ENCODE results near the gene ATL2. TPM values are rescaled to one million over a fixed set of nuclear protein-coding genes. Genes with fewer than 3 reads are reported as not detected.
A peak's percentile ranks its signal among the peaks of the same experiment; 100 is the strongest.
"Not testable (repeated sequence)": the region's sequence is repeated elsewhere in the genome, so short reads cannot be mapped to it uniquely, and the experiment has no call there.

Gene ATL2
- total RNA-seq, 2 donors from 2014 or later = 33.9 to 51.1 TPM

DNA sequence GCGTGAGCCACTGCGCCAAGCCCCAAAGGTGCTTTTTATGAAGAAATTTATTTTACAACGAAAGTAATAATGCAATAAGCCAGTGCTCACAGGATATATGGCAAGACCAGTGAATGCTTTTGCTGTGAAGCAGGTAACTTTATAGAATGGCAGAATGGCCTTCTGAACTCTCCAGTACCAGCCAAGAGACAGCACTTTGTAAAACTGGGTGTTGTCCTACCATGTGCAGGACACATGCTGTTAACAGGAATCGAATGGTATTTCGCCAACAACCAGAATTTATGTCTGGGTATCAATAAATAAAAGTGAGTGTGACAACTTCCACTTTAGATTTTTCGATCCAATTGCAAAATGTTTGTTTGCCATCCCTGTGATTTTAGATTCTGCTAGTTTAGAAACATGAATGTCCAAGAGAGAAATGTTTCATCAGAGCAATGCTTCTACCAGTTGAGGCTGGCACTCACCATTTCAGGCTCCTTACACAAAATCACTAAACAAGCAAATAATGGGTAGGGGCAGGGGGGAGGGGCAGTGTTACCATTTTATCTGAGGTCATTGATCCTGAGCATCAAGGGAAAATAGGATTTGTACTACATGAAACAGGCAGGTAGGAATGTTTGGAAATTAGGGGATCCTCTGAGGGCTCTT is 95.9 kb downstream of the ATL2 start:
- Histone ChIP-seq H3K27ac (no peak overlapping the region), H3K27me3 (no peaks in the 10 kb centered on the region), H3K9me3 (no peaks in the 10 kb centered on the region), H3K4me1 (no peaks in the 10 kb centered on the region), H3K36me3 (no peaks in the 10 kb centered on the region), H3K4me3 (no peak overlapping the region)
- TF ChIP-seq, protein P1, sequence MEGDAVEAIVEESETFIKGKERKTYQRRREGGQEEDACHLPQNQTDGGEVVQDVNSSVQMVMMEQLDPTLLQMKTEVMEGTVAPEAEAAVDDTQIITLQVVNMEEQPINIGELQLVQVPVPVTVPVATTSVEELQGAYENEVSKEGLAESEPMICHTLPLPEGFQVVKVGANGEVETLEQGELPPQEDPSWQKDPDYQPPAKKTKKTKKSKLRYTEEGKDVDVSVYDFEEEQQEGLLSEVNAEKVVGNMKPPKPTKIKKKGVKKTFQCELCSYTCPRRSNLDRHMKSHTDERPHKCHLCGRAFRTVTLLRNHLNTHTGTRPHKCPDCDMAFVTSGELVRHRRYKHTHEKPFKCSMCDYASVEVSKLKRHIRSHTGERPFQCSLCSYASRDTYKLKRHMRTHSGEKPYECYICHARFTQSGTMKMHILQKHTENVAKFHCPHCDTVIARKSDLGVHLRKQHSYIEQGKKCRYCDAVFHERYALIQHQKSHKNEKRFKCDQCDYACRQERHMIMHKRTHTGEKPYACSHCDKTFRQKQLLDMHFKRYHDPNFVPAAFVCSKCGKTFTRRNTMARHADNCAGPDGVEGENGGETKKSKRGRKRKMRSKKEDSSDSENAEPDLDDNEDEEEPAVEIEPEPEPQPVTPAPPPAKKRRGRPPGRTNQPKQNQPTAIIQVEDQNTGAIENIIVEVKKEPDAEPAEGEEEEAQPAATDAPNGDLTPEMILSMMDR (IDR thresholded peaks at IDR 0.05) = no peak
- no peak for DNase-seq (ENCODE audit: low spot score)

DNA sequence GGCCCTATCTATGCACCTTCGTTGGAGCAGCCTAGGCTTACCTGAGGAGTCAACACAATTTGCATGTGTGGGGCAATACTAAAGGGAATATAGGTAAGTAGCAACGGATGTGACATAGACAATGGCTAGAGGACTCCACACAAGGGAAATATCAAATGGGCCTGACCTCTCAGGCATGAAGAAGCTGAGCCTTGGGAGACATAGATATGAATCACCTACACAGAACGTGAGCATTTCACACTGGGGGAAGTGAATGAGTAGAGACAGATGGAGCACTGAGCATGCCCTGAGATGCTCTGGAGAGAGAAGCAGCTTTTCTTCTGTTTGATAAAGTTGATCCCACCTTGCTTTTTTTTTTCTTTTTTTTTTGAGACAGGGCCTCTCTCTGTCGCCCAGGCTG is 97.9 kb downstream of the ATL2 start:
- TF ChIP-seq, protein P1 (IDR thresholded peaks at IDR 0.05) = no peak
- Histone ChIP-seq H3K4me1 (no peaks in the 10 kb centered on the region), H3K4me3 (no peak overlapping the region), H3K9me3 (no peaks in the 10 kb centered on the region), H3K36me3 (no peaks in the 10 kb centered on the region), H3K27ac (no peak overlapping the region), H3K27me3 (no peaks in the 10 kb centered on the region)
- no peak for DNase-seq (ENCODE audit: low spot score)

DNA sequence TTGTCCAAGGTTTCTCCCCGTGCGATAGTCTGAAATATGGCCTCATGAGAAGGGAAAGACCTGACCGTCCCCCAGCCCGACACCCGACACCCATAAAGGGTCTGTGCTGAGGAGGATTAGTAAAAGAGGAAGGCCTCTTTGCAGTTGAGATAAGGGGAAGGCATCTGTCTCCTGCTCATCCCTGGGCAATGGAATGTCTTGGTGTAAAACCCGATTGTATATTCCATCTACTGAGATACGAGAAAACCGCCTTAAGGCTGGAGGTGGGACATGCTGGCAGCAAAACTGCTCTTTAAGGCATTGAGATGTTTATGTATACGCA is 99.0 kb downstream of the ATL2 start:
- not testable (repeated sequence) for H3K4me3 ChIP-seq; DNase-seq (ENCODE audit: low spot score); H3K9me3 ChIP-seq

DNA sequence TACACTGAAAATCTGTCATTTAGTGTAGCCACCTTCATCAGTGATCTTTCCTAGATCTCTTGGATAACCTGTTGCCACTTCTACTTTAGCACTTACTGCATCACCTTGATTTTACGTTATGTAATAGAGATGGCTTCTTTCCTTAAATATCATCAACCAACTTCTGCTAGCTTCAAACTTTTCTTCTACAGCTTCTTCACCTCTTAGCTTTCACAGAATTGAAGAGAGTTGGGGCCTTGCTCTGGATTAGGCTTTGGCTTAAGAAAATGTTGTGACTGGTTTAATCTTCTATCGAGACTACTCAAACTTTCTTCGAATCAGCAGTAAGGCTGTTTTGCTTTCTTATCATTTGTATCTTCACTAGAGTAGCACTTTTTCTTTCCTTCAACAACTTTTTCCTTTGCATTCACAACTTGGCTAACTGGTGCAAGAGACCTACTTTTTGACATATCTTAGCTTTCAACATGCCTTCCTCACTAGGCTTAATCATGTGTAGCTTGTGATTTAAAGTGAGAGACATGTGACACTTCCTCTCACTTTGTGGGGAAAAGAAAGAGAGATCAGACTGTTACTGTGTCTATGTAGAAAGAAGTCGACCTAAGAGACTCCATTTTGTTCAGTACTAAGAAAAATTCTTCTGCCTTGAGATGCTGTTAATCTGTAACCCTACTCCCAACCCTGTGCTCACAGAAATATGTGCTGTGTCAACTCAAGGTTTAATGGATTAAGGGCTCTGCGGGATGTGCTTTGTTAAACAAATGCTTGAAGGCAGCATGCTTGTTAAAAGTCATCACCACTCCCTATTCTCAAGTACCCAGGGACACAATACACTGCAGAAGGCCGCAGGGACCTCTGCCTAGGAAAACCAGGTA is 99.6 kb downstream of the ATL2 start:
- no peaks in the 10 kb centered on the region for H3K9me3 ChIP-seq
- H3K27ac ChIP-seq = no peak overlapping the region
- no peak overlapping the region for H3K4me3 ChIP-seq
- H3K36me3 ChIP-seq = no peaks in the 10 kb centered on the region
- H3K4me1 ChIP-seq = no peaks in the 10 kb centered on the region
- no peak for DNase-seq (ENCODE audit: low spot score)
- TF ChIP-seq, protein P1 (IDR thresholded peaks at IDR 0.05) = no peak
- H3K27me3 ChIP-seq = no peaks in the 10 kb centered on the region

More for the DNA sequence above, 99.0 kb downstream of the ATL2 start:
- H3K36me3 ChIP-seq, H3K27me3 ChIP-seq, H3K4me1 ChIP-seq, H3K27ac ChIP-seq: not testable (repeated sequence)

DNA sequence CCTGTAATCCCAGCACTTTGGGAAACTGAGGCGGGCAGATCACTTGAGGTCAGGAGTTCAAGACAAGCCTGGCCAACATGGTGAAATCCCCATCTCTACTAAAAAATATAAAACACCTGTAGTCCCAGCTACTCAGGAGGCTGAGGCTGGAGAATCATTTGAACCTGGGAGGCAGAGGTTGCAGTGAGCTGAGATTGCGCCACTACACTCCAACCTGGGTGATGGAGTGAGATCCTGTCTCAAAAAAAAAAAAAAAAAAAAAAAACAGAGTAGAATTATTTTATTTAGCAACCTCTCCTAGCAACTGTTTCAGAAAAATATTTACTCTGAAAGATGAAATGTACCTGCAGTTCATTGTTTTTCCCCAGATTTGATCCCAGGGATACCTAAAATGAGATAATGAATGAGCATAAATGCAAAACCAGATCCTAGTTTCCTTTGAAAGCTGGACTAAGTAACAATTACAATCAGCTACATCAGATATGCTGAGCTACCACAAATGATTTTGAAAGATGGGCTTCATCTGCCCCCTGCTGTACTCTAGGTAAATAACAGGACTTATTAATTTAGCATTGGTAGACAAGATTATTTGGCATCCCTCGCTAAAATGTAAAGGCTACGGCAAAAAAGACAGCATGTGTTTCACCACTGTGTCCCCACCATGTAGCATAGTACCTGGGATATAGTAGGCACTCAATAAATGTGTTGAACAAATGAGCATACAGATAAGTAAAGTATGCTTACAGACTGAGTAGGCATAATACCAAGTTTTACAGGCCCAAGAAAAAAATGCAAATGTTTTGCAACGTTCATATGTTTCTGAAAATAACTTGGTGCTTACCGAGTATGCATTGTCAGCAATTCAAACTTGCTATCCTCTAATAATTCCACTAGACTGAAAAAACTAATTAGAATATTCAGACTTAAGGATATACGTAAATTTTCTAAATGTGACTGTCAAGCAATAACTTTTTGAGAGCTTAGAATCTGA is 102.5 kb downstream of the ATL2 start:
- Histone ChIP-seq H3K27ac (no peak overlapping the region), H3K27me3 (no peaks in the 10 kb centered on the region), H3K4me1 (no peaks in the 10 kb centered on the region), H3K36me3 (no peaks in the 10 kb centered on the region), H3K9me3 (no peaks in the 10 kb centered on the region), H3K4me3 (no peak overlapping the region)
- TF ChIP-seq, protein P1 (IDR thresholded peaks at IDR 0.05) = peak; percentile 37 to 68
- no peak for DNase-seq (ENCODE audit: low spot score)

DNA sequence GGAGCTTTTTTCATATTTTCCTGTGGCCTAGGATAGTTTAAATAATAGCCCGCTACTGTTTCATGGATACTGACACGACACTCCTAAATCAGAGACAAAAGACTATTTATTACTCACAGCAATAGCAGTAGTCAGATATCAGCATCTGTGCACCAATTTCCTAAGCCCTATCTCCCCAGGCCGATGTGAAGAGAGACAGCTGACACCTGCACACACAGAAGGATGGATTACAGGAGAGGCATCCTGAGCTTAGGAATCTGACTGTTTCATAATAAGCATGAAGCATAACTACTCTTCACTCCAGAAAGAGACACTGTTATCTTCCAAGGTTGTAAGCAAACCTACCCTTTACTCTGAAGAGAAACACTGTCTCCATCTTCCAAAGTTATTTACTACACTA is 105.4 kb downstream of the ATL2 start:
- Histone ChIP-seq H3K9me3 (no peaks in the 10 kb centered on the region), H3K36me3 (no peaks in the 10 kb centered on the region), H3K4me3 (no peak overlapping the region), H3K27me3 (no peaks in the 10 kb centered on the region), H3K27ac (no peak overlapping the region), H3K4me1 (no peaks in the 10 kb centered on the region)
- TF ChIP-seq, protein P1 (IDR thresholded peaks at IDR 0.05) = no peak
- no peak for DNase-seq (ENCODE audit: low spot score)
